Type B pancreatic cell (in vitro differentiated cells): ENCODE results near the gene NDFIP2. TPM values are rescaled to one million over a fixed set of nuclear protein-coding genes. Genes with fewer than 3 reads are reported as not detected.

Source experiments
- DNase-seq: peaks from one replicate; pipeline ENCODE4 v3.0.0; 2021; ENCODE audit warnings: mixed read lengths; ENCODE audit not compliant: unreplicated experiment; ENCODE audit errors: extremely low spot score
- H3K27ac Mint-ChIP-seq: 2 replicates; pipeline ENCODE4 v1.8.0; 2021; ENCODE audit warnings: mild to moderate bottlenecking, mixed read lengths
- H3K27me3 Mint-ChIP-seq: 2 replicates; pipeline ENCODE4 v1.8.0; 2021; ENCODE audit warnings: mixed read lengths
- H3K36me3 Mint-ChIP-seq: 2 replicates; pipeline ENCODE4 v1.8.0; 2021; ENCODE audit warnings: mixed read lengths
- H3K4me1 Mint-ChIP-seq: one replicate; pipeline ENCODE4 v1.8.0; 2021; ENCODE audit warnings: mixed read lengths; ENCODE audit not compliant: unreplicated experiment
- H3K4me3 Mint-ChIP-seq: 2 replicates; pipeline ENCODE4 v1.8.0; 2021; ENCODE audit warnings: mild to moderate bottlenecking, mixed read lengths
- H3K9me3 Mint-ChIP-seq: 2 replicates; pipeline ENCODE4 v1.8.0; 2021; ENCODE audit warnings: mixed read lengths
- total RNA-seq: library from RNA; stranded (reverse); gene quantifications from 2 replicates; pipeline ENCODE4 v1.2.1, GENCODE V29; 2021; ENCODE audit warnings: low replicate concordance
- TF ChIP-seq, protein P1 (sequence below): fragments of 200-600 bp; sonication (generic); conservative IDR thresholded peaks from 2 replicates; pipeline ENCODE4 v1.5.0; 2021; ENCODE audit warnings: antibody characterized with exemption, mild to moderate bottlenecking

NDFIP2 gene
- total RNA-seq, 1 donor from 2014 or later = 41.7 TPM

DNA sequence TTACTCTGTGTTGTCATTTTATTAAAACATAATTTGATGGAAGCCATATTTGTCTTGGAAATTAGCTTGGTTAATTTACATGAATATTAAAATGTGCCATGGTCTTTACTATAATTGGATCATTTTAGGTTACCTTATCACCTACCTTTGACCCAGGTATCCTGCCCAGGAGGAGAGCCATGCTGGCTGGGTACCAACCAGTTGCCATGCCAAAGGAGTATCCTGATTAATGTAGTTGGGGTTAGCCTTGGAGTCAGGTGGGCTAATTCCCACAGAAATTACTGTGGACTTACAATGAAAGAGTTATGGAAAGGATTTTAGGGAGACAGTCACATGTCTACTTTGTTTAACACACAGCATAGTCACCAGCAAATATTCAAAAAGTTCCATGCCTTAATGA, 32.0 kb downstream of the NDFIP2 start:
- TF ChIP-seq, protein P1, sequence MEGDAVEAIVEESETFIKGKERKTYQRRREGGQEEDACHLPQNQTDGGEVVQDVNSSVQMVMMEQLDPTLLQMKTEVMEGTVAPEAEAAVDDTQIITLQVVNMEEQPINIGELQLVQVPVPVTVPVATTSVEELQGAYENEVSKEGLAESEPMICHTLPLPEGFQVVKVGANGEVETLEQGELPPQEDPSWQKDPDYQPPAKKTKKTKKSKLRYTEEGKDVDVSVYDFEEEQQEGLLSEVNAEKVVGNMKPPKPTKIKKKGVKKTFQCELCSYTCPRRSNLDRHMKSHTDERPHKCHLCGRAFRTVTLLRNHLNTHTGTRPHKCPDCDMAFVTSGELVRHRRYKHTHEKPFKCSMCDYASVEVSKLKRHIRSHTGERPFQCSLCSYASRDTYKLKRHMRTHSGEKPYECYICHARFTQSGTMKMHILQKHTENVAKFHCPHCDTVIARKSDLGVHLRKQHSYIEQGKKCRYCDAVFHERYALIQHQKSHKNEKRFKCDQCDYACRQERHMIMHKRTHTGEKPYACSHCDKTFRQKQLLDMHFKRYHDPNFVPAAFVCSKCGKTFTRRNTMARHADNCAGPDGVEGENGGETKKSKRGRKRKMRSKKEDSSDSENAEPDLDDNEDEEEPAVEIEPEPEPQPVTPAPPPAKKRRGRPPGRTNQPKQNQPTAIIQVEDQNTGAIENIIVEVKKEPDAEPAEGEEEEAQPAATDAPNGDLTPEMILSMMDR = no peak
- no peaks in the 10 kb centered on the region for H3K27me3 Mint-ChIP-seq
- peaks cover 5% of the 10 kb centered on the region for H3K4me1 Mint-ChIP-seq
- DNase-seq = no peak
- no peak overlapping the region for H3K27ac Mint-ChIP-seq
- no peaks in the 10 kb centered on the region for H3K9me3 Mint-ChIP-seq
- no peak overlapping the region for H3K4me3 Mint-ChIP-seq
- peaks cover 9% of the 10 kb centered on the region for H3K36me3 Mint-ChIP-seq

DNA sequence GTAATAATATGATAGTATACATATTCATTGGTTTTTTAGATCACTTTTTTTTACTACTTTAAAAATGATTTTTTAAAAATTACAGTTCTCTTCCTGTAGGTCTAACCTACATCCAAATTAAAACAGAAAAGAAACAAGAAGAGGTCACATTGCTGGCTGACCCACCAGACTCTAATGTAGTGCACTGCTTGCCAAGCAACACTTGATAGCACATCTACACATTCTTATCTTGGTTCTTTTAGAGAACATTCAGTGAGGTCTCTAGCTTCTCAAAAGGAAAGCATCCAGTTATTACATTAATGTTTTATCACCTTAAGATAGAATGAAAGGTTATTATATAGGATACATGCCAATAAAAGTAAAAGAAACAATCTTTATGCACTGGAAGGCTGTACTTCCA, 35.6 kb downstream of the NDFIP2 start:
- DNase-seq = no peak
- Mint-ChIP-seq H3K4me3 (no peak overlapping the region), H3K27ac (no peak overlapping the region), H3K36me3 (peaks cover 8% of the 10 kb centered on the region), H3K9me3 (no peaks in the 10 kb centered on the region), H3K4me1 (no peaks in the 10 kb centered on the region), H3K27me3 (no peaks in the 10 kb centered on the region)
- TF ChIP-seq, protein P1 = no peak

DNA sequence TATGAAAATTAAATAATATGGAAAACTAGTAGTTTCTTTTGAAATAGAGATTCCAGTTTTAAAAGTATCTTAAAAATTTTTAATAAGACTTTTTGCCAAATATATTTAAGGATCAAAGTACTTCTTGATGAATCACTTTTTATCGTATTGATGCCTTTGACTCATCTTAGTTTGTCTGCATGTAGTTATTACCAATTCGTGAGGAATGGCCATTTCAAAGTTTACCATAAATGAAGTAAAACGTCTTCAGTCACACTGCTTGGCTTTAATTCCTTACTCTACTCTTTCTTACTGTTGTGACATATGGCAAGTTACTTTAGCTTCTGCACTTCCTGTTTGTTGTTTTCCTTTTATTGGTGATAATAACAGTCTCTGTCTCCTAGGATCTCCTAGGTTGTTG, 38.3 kb downstream of the NDFIP2 start:
- H3K27me3 Mint-ChIP-seq = no peaks in the 10 kb centered on the region
- H3K4me3 Mint-ChIP-seq = no peak overlapping the region
- no peak for DNase-seq
- no peaks in the 10 kb centered on the region for H3K9me3 Mint-ChIP-seq
- H3K36me3 Mint-ChIP-seq = peaks cover 8% of the 10 kb centered on the region
- TF ChIP-seq, protein P1 = no peak
- no peaks in the 10 kb centered on the region for H3K4me1 Mint-ChIP-seq
- no peak overlapping the region for H3K27ac Mint-ChIP-seq

DNA sequence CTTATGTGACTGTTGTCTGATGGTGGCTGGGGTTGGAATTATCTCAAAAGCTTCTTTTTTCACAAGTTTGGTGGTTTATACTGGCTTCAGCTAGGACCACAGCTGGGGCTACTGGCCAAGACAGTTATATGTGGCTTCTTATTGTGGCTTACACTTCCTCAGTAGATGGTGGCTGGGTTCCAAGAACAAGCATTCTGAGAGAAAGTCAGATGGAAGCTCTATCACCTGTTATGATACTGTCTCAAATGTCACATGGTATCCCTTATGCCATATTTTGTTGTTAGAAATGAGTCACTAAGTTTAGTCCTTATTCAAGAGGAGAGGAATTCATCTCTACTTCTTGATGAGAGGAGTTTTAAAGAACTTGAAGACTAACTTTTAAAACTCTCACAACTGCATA, 41.6 kb downstream of the NDFIP2 start:
- no peak overlapping the region for H3K4me3 Mint-ChIP-seq
- H3K4me1 Mint-ChIP-seq = no peaks in the 10 kb centered on the region
- no peaks in the 10 kb centered on the region for H3K9me3 Mint-ChIP-seq
- DNase-seq = no peak
- H3K36me3 Mint-ChIP-seq = peaks cover 8% of the 10 kb centered on the region
- no peak overlapping the region for H3K27ac Mint-ChIP-seq
- no peaks in the 10 kb centered on the region for H3K27me3 Mint-ChIP-seq
- TF ChIP-seq, protein P1 = no peak

DNA sequence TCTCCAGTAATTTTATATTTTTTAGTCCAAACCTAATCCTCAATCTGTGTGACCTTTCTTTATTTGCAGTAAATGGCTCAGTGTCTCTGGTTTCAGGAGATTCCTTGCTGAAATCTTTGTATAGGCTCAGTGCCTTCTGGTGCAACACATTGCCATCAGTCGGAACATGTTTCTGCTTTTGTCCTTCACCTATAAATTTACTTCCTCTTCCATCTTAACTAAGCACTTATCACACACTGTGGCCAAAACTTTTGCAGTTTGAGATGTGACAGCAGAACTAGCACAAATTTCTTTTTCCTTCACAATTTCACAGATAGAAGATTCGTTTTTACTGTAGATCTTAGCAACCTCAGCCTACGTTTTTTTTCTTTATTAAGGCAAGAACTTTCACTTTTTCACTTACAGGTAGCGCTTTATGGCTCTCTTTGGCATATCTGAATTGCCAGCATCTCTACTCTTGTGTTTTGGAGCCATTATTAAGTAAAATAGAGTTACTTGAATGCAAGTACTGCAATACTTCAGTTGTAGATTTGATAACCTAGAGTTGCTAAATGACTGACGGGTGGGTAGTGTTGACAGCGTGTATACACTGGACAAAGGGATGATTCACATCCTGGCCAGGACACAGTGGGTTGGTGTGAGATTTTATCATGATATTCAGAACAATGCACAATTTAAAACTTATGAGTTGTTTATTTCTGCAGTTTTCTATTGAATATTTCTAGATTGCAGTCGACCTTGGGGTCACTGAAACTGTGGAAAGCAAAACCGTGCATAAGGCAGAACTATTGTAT, 44.3 kb downstream of the NDFIP2 start:
- H3K36me3 Mint-ChIP-seq = no peaks in the 10 kb centered on the region
- no peaks in the 10 kb centered on the region for H3K4me1 Mint-ChIP-seq
- TF ChIP-seq, protein P1 = no peak
- H3K27ac Mint-ChIP-seq = no peak overlapping the region
- no peak overlapping the region for H3K4me3 Mint-ChIP-seq
- no peaks in the 10 kb centered on the region for H3K27me3 Mint-ChIP-seq
- no peak for DNase-seq
- no peaks in the 10 kb centered on the region for H3K9me3 Mint-ChIP-seq
